Astrocyte (in vitro differentiated cells and primary cell): ENCODE data around the gene RCE1. TPM values are rescaled to one million over a fixed set of nuclear protein-coding genes. Genes with fewer than 3 reads are reported as not detected.

Source experiments
- DNase-seq: peaks from one replicate; pipeline ENCODE4 v3.0.0-alpha.2; 2010; ENCODE audit warnings: low read depth
- FAIRE-seq: peaks from 2 replicates; lab custom pipeline; 2011; peaks lifted over from hg19 to GRCh38; lab: Jason Lieb, UNC
- H2AFZ ChIP-seq: 2 replicates; pipeline ENCODE4 v1.6.0; 2012; ENCODE audit warnings: low read depth, low read length, inconsistent platforms
- H3K27ac ChIP-seq: 2 replicates; pipeline ENCODE4 v1.5.1; 2011; ENCODE audit warnings: low read depth, low read length, inconsistent platforms
- H3K27me3 ChIP-seq: 2 replicates; pipeline ENCODE4 v1.6.0; 2011; ENCODE audit warnings: low read length, inconsistent platforms; ENCODE audit not compliant: insufficient read depth
- H3K36me3 ChIP-seq: 2 replicates; pipeline ENCODE4 v1.5.1; 2011; ENCODE audit warnings: low read length, inconsistent platforms; ENCODE audit not compliant: insufficient read depth
- H3K4me1 ChIP-seq: 2 replicates; pipeline ENCODE4 v1.5.1; 2011; ENCODE audit warnings: low read length, inconsistent platforms; ENCODE audit not compliant: insufficient read depth
- H3K4me2 ChIP-seq: 2 replicates; pipeline ENCODE4 v1.6.0; 2012; ENCODE audit warnings: low read length, inconsistent platforms
- H3K4me3 ChIP-seq: 2 replicates; pipeline ENCODE4 v1.5.1; 2011; ENCODE audit warnings: low read depth, mild to moderate bottlenecking, low read length, inconsistent platforms; ENCODE audit not compliant: insufficient read depth
- H3K79me2 ChIP-seq: 2 replicates; pipeline ENCODE4 v1.6.0; 2012; ENCODE audit warnings: mild to moderate bottlenecking, low read length, inconsistent platforms; ENCODE audit not compliant: insufficient read depth
- H3K9ac ChIP-seq: 2 replicates; pipeline ENCODE4 v1.6.0; 2012; ENCODE audit warnings: mild to moderate bottlenecking, low read length, inconsistent platforms
- H3K9me3 ChIP-seq: 2 replicates; pipeline ENCODE4 v1.5.1; 2012; ENCODE audit warnings: low read depth, mild to moderate bottlenecking, low read length, inconsistent platforms; ENCODE audit not compliant: insufficient read depth
- H4K20me1 ChIP-seq: 2 replicates; pipeline ENCODE4 v1.6.0; 2012; ENCODE audit warnings: low read length, inconsistent platforms; ENCODE audit not compliant: insufficient read depth
- H3K27ac Mint-ChIP-seq: one replicate; pipeline ENCODE4 v1.8.0; 2021; ENCODE audit warnings: mild to moderate bottlenecking, mixed read lengths; ENCODE audit not compliant: unreplicated experiment
- H3K27me3 Mint-ChIP-seq: one replicate; pipeline ENCODE4 v1.8.0; 2021; ENCODE audit warnings: low read depth, mixed read lengths; ENCODE audit not compliant: unreplicated experiment
- H3K36me3 Mint-ChIP-seq: one replicate; pipeline ENCODE4 v1.8.0; 2021; ENCODE audit warnings: low read depth, mixed read lengths; ENCODE audit not compliant: unreplicated experiment
- H3K4me1 Mint-ChIP-seq: one replicate; pipeline ENCODE4 v1.8.0; 2021; ENCODE audit warnings: low read depth, mixed read lengths; ENCODE audit not compliant: unreplicated experiment
- H3K4me3 Mint-ChIP-seq: one replicate; pipeline ENCODE4 v1.8.0; 2021; ENCODE audit warnings: mild to moderate bottlenecking, moderate library complexity, mixed read lengths; ENCODE audit not compliant: unreplicated experiment
- H3K9me3 Mint-ChIP-seq: one replicate; pipeline ENCODE4 v1.8.0; 2021; ENCODE audit warnings: mild to moderate bottlenecking, mixed read lengths; ENCODE audit not compliant: unreplicated experiment
- EZH2 ChIP-seq: IDR thresholded peaks from 2 replicates; pipeline ENCODE4 v1.6.1; 2012; ENCODE audit warnings: mild to moderate bottlenecking, low read length, inconsistent platforms; ENCODE audit not compliant: insufficient read depth
- total RNA-seq: library from RNA; stranded (reverse); gene quantifications from 2 replicates; pipeline ENCODE4 v1.2.1, GENCODE V29; 2021
- TF ChIP-seq, protein P1 (sequence below): IDR thresholded peaks from 2 replicates; pipeline ENCODE4 v1.5.1; 2011; ENCODE audit warnings: low read depth, mild to moderate bottlenecking, inconsistent platforms, low read length, moderate library complexity; ENCODE audit not compliant: insufficient read depth

Gene RCE1
- total RNA-seq, 1 donor from 2014 or later: 19.8 TPM

- H3K9ac ChIP-seq: no peak overlapping the region
- no peaks in the 10 kb centered on the region for H3K9me3 ChIP-seq
- no peak overlapping the region for H3K4me2 ChIP-seq
- TF ChIP-seq, protein P1, sequence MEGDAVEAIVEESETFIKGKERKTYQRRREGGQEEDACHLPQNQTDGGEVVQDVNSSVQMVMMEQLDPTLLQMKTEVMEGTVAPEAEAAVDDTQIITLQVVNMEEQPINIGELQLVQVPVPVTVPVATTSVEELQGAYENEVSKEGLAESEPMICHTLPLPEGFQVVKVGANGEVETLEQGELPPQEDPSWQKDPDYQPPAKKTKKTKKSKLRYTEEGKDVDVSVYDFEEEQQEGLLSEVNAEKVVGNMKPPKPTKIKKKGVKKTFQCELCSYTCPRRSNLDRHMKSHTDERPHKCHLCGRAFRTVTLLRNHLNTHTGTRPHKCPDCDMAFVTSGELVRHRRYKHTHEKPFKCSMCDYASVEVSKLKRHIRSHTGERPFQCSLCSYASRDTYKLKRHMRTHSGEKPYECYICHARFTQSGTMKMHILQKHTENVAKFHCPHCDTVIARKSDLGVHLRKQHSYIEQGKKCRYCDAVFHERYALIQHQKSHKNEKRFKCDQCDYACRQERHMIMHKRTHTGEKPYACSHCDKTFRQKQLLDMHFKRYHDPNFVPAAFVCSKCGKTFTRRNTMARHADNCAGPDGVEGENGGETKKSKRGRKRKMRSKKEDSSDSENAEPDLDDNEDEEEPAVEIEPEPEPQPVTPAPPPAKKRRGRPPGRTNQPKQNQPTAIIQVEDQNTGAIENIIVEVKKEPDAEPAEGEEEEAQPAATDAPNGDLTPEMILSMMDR: no peak
- TF ChIP-seq EZH2: no peak
- FAIRE-seq (no peak), DNase-seq (no peak)
- no peak overlapping the region for H3K4me3 ChIP-seq
- no peak overlapping the region for H3K27ac Mint-ChIP-seq
- H3K79me2 ChIP-seq: no peaks in the 10 kb centered on the region
- no peaks in the 10 kb centered on the region for H3K4me1 ChIP-seq
- peaks cover 4% of the 10 kb centered on the region for H3K27me3 Mint-ChIP-seq
- no peaks in the 10 kb centered on the region for H3K4me1 Mint-ChIP-seq
- H3K36me3 Mint-ChIP-seq: peaks cover 1% of the 10 kb centered on the region
- H3K9me3 Mint-ChIP-seq: no peaks in the 10 kb centered on the region
- no peaks in the 10 kb centered on the region for H3K36me3 ChIP-seq
- no peak overlapping the region for H2AFZ ChIP-seq
- H3K27me3 ChIP-seq: no peaks in the 10 kb centered on the region
- no peaks in the 10 kb centered on the region for H4K20me1 ChIP-seq
- H3K27ac ChIP-seq: no peak overlapping the region
- no peak overlapping the region for H3K4me3 Mint-ChIP-seq
These were observed 25.0 kb downstream of the RCE1 start for GRCh38 chr11:66868082-66868725.

GRCh38 chr11:66868726-66869566, 25.7 kb downstream of the RCE1 start:
- H3K79me2 ChIP-seq: no peaks in the 10 kb centered on the region
- no peak overlapping the region for H3K27ac ChIP-seq
- no peak overlapping the region for H3K4me2 ChIP-seq
- Mint-ChIP-seq H3K9me3 (no peaks in the 10 kb centered on the region), H3K36me3 (peaks cover 1% of the 10 kb centered on the region), H3K4me3 (no peak overlapping the region), H3K4me1 (no peaks in the 10 kb centered on the region), H3K27ac (no peak overlapping the region), H3K27me3 (peaks cover 4% of the 10 kb centered on the region)
- H3K27me3 ChIP-seq: no peaks in the 10 kb centered on the region
- H3K9ac ChIP-seq: no peak overlapping the region
- H3K36me3 ChIP-seq: no peaks in the 10 kb centered on the region
- H4K20me1 ChIP-seq: no peaks in the 10 kb centered on the region
- TF ChIP-seq EZH2: no peak
- TF ChIP-seq, protein P1: no peak
- no peak overlapping the region for H3K4me3 ChIP-seq
- DNase-seq: no peak
- no peak for FAIRE-seq
- no peak overlapping the region for H2AFZ ChIP-seq
- H3K4me1 ChIP-seq: no peaks in the 10 kb centered on the region
- H3K9me3 ChIP-seq: no peaks in the 10 kb centered on the region

GRCh38 chr11:66869567-66869870, 26.3 kb downstream of the RCE1 start:
- Mint-ChIP-seq H3K27me3 (peaks cover 7% of the 10 kb centered on the region), H3K4me3 (no peak overlapping the region), H3K4me1 (no peaks in the 10 kb centered on the region), H3K9me3 (no peaks in the 10 kb centered on the region), H3K27ac (no peak overlapping the region), H3K36me3 (peaks cover 1% of the 10 kb centered on the region)
- TF ChIP-seq, protein P1: no peak
- Histone ChIP-seq H3K36me3 (no peaks in the 10 kb centered on the region), H3K79me2 (no peaks in the 10 kb centered on the region), H3K4me1 (no peaks in the 10 kb centered on the region), H3K9me3 (no peaks in the 10 kb centered on the region), H2AFZ (no peak overlapping the region), H3K4me3 (no peak overlapping the region), H3K27me3 (no peaks in the 10 kb centered on the region), H3K9ac (no peak overlapping the region), H3K27ac (no peak overlapping the region), H4K20me1 (no peaks in the 10 kb centered on the region), H3K4me2 (no peak overlapping the region)
- no peak for DNase-seq
- no peak for FAIRE-seq
